Measurements from ENCODE around the gene TMEM63C.

- no peak for TF ChIP-seq POLR2A (IDR thresholded peaks at IDR 0.05; ENCODE audit: low read length)
- no peak for TF ChIP-seq GATA1 (IDR thresholded peaks at IDR 0.05; ENCODE audit: low read depth, low read length)
These were observed 65.2 kb downstream of the TMEM63C start for GRCh38 chr14:77246784-77247183.
